Measurements from ENCODE around the gene CCSER1.
"Not testable (repeated sequence)": the region's sequence is repeated elsewhere in the genome, so short reads cannot be mapped to it uniquely, and the experiment has no call there.

Gene CCSER1

GRCh38 chr4:91317434-91317833, 1190.2 kb downstream of the CCSER1 start:
- no peak for DNase-seq

- DNase-seq, result no peak
Observed at GRCh38 chr4:91319556-91320268, 1192.5 kb downstream of the CCSER1 start.

DNA sequence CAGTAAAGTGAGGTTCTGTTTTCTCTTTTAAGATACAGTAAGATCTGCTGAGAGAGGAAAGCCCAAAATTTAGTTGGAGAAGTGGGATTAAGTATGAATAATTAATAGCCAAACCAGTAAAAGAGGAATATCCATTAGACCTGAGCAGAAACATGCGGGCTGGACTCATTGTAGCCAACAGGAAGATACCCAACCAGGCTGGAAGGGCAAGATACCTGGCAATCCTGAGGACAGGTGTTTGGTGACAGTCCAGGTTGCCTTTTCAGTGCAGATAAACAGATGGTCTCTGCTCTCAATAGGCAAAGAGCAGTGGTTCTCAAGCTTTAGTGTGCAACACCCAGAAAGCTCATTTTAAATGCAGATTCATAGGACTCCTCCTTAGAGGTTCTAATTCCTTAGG, 1195.8 kb downstream of the CCSER1 start:
- DNase-seq, result no peak

DNA sequence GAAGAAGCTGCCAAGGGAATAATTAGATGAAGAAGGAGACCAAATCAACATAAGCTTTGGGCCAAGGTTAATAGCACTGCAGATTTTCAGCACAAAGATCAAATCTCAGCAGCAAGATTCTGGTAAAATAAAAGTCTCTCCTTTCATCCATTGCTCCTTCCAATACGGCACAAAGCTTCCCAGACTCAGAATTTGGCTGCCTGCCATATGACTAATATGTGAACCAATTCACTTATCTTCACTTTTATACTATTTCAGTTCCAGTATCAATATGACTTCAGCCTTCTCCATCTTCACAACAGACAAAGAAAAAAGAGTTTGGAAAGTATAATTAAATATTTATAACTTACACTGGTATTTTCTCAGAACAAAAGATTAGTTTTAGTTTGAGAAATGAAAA, 1198.3 kb downstream of the CCSER1 start:
- no peak for DNase-seq

GRCh38 chr4:91326167-91326566, 1199.0 kb downstream of the CCSER1 start:
- not testable (repeated sequence) for DNase-seq

GRCh38 chr4:91330555-91331137, 1203.5 kb downstream of the CCSER1 start:
- DNase-seq, result no peak

DNA sequence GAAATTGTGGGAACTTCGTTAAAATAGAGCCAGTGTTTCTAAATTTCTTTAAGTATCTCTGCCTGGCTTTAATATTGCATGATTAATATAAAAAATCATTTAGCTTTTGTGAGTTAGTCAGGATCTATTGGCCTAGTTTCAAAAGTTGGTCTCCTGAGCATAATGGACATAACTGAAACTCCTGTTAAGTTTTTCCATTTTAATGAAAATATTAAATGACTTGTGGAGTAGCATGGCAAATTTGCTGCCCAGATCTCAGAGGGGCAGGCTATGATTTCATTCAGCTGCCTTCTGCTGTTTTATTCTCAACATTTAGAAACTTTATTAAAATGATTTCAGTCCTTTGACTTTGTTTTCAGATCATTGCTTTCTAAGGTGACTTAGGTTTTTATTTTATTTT, 1213.6 kb downstream of the CCSER1 start:
- no peak for DNase-seq

GRCh38 chr4:91345632-91346031, 1218.4 kb downstream of the CCSER1 start:
- no peak for DNase-seq

DNA sequence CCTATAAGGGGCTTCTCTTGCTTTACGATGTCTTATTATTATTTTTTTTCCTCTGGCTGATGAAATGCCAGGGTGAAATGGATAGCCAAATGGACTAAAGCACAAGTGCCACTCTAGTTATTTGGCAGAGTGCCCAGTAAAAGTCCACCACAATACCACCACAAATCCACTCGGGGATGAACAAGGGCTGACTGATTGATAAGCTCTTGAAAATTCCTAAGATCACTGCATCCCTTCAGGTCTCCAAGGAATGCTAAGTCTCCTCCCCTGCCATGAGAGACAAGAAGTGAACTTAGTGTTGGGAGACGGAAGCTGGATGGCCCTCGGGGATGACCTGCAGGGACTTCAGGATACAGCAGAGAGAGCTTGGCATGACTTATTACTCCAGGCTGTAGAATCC, 1229.3 kb downstream of the CCSER1 start:
- DNase-seq, result not testable (repeated sequence)

DNA sequence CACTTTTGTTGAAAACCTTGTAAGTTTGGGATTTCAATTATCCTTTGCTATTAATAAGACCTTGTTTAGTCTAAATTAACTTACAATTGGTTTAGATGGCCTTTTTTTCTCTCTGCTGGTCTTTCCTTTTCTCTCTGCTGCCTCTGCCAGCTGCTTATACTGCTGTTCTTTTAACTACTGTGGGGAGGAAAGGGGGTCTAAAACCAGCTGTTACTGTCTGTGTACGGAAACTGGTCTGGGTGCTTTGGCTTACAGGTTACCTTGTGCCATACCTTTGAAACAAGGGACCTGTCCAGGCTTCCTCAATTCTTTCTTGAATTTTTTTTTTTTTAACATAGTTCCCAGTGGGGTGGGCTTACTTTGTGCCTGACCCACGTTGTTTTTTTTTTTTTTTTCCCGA, 1230.8 kb downstream of the CCSER1 start:
- not testable (repeated sequence) for DNase-seq

GRCh38 chr4:91358621-91359020, 1231.4 kb downstream of the CCSER1 start:
- DNase-seq, result not testable (repeated sequence)

DNA sequence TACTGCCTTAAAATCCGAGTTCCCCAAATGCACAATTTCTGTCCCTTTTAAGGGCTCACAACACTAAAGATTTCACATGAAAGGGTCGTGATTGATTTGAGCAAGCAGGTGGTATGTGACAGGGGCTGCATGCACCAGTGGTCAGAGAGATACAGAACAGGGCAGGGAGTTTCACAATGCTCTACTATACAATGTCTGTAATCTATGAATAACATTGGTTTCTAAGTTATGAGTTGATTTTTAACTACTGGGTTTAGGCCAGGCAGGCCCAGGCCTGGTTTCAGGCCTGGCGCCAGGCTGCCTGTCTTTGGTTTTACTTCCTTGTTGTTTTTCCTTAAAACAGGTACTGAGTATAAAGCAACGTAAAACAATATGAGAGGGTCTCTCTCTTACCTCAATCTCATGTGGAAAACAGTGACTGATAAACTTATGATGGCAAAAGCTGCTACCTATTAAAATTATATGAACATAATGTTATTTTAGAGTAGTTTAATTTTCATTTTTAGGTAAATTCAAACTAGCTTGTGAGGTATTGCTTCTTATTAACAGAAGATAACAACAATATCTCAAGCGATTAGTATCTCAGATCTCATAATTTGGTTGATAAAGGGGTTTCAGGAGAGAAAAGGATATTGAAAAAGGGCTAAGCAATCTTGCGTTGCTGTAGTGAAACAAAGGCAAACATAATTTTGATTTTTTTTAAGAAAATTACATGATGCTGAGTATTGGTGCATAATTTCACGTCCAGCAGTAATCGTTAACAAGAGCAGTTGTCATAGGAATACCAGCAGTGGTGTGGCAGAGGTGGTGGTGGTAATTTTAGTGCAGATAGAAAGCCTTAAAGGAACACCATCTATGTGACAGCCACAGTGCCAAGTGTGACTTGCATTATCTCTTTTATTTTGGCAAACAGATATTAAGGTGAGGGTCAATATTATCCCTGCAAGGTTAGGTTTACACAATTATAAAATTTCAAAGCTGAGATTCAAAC, 1232.1 kb downstream of the CCSER1 start:
- DNase-seq, result no peak

GRCh38 chr4:91362125-91362524, 1234.9 kb downstream of the CCSER1 start:
- DNase-seq, result no peak

- DNase-seq, result no peak
Observed at GRCh38 chr4:91366554-91366953, 1239.4 kb downstream of the CCSER1 start.

GRCh38 chr4:91369116-91369515, 1241.9 kb downstream of the CCSER1 start:
- DNase-seq, result no peak

- DNase-seq, result no peak
Observed at GRCh38 chr4:91373546-91373945, 1246.4 kb downstream of the CCSER1 start.

GRCh38 chr4:91405431-91405830, 1278.2 kb downstream of the CCSER1 start:
- not testable (repeated sequence) for DNase-seq

DNA sequence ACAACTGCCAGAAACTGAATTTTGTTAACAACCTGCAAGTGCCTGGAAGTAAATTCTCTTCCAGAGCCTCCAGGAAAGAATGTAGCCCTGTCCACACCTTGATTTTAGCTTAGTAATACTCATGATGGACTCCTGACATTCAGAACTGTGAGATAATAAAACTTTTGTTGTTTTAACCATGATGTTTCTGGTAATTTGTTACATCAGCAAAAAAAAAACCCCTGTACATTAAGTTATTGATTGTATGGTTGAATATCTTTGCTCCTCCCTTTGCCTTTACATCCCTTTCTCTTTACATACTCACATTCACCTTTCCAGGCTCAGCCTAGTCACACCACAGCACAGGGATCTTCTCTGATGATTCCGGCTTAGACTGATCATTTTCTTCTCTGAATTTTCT, 1294.8 kb downstream of the CCSER1 start:
- DNase-seq, result no peak

GRCh38 chr4:91426725-91427124, 1299.5 kb downstream of the CCSER1 start:
- no peak for DNase-seq

- no peak for DNase-seq
Observed at GRCh38 chr4:91427171-91427570, 1300.0 kb downstream of the CCSER1 start.

DNA sequence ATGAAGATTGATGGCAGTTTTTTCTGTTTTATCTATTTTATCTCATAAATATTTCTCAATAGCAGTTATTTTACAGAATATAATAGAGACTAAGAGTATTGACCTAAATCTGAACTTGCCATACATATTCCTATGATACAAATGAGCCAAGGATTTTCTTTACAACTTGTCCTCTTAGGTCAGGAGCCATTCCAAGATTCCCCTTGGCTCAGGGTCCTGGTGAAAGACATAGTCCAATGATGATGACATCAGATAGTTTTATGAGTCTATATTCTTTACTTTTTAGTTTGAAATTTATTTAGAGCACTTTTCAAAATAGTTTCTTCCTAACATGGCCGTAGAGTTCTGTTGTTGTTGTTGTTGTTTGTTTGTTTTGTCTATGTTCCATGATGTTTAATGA, 1307.4 kb downstream of the CCSER1 start:
- DNase-seq, result no peak

DNA sequence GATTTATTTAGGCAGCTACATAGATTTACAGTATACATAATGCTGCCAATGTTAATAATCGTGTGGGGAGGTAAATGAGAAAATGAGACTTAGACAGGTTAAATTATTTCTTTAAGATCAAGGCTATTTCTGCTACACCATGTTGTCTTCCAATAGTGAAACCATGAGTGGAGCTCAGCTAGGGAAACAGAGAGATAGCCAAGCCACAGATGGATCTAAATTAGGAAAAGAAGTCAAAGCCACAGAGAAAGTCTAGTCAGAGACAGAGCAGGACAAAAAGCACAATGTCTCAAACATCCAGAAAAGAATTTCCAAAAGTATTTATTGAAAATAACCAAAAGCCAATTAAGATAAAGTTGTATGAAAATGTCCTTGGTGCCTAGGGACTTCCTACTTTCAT, 1309.4 kb downstream of the CCSER1 start:
- DNase-seq, result no peak

DNA sequence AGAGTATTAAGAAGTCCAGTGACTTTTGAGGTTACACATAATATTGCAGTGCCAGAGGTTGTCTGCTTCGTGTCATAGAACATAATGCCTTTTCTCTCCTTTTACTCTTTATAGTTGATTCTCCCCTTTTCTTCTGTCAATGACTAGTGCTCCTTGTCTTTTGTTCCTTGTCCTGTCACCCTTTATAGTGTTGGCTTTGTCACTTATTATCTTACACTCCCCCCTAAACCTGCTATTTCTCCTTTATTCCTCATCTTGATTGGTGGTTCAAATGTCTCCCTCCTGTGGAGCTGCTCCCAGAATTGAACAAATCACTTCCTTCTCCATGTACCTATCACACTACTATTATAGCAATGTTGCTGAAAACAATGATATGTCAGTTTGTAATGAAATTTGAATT, 1320.0 kb downstream of the CCSER1 start:
- DNase-seq, result no peak

All from midbrain (tissue), 1 donor.